LNCaP clone FGC (cell line): ENCODE results near the gene SLC44A2.

ENCODE experiments used
- DNase-seq: peaks from one replicate; pipeline ENCODE4 v3.0.0-alpha.2; 2011; ENCODE audit warnings: low read depth
- H3K4me3 ChIP-seq: 2 replicates; pipeline ENCODE4 v1.5.1; 2011; ENCODE audit warnings: mild to moderate bottlenecking, low read depth, low read length, control low read depth
- TF ChIP-seq, protein P1 (sequence below): IDR thresholded peaks from 2 replicates; pipeline ENCODE4 v1.5.1; 2012; ENCODE audit warnings: mild to moderate bottlenecking; ENCODE audit not compliant: control insufficient read depth, insufficient read depth; ENCODE audit errors: extremely low read depth

SLC44A2 gene

GRCh38 chr19:10682397-10683063, 57.2 kb downstream of the SLC44A2 start:
- TF ChIP-seq, protein P1, sequence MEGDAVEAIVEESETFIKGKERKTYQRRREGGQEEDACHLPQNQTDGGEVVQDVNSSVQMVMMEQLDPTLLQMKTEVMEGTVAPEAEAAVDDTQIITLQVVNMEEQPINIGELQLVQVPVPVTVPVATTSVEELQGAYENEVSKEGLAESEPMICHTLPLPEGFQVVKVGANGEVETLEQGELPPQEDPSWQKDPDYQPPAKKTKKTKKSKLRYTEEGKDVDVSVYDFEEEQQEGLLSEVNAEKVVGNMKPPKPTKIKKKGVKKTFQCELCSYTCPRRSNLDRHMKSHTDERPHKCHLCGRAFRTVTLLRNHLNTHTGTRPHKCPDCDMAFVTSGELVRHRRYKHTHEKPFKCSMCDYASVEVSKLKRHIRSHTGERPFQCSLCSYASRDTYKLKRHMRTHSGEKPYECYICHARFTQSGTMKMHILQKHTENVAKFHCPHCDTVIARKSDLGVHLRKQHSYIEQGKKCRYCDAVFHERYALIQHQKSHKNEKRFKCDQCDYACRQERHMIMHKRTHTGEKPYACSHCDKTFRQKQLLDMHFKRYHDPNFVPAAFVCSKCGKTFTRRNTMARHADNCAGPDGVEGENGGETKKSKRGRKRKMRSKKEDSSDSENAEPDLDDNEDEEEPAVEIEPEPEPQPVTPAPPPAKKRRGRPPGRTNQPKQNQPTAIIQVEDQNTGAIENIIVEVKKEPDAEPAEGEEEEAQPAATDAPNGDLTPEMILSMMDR: no peak
- no peak overlapping the region for H3K4me3 ChIP-seq
- DNase-seq: no peak

DNA sequence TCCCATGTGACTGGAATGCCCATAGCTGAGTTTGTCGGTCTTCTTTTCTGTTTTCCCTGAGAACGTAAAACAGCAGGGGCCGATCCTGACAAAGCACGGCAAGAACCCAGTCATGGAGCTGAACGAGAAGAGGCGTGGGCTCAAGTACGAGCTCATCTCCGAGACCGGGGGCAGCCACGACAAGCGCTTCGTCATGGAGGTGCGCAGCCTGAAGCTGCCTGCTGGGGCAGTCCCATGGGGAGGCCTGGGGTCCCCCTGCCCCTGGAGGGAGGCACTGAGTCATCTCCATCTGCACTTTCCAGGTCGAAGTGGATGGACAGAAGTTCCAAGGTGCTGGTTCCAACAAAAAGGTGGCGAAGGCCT, 57.7 kb downstream of the SLC44A2 start:
- H3K4me3 ChIP-seq: no peak overlapping the region
- DNase-seq: no peak
- TF ChIP-seq, protein P1: no peak

DNA sequence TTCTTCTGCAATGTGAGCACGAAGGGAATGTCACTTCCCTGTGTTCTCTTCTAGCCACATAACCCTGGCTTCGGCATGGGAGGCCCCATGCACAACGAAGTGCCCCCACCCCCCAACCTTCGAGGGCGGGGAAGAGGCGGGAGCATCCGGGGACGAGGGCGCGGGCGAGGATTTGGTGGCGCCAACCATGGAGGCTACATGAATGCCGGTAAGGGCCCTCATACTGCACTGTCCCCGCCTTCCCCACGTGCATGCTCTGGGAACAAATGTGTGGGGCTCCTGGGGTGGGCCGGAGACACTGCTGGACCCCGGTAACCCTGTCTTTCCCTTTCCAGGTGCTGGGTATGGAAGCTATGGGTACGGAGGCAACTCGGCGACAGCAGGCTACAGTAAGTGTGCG, 58.2 kb downstream of the SLC44A2 start:
- DNase-seq: no peak
- TF ChIP-seq, protein P1: no peak
- no peak overlapping the region for H3K4me3 ChIP-seq

- no peak overlapping the region for H3K4me3 ChIP-seq
- TF ChIP-seq, protein P1: no peak
- DNase-seq: no peak
These were observed 59.9 kb downstream of the SLC44A2 start for GRCh38 chr19:10685210-10685609.

GRCh38 chr19:10686193-10686592, 60.8 kb downstream of the SLC44A2 start:
- TF ChIP-seq, protein P1: no peak
- no peak overlapping the region for H3K4me3 ChIP-seq
- no peak for DNase-seq

DNA sequence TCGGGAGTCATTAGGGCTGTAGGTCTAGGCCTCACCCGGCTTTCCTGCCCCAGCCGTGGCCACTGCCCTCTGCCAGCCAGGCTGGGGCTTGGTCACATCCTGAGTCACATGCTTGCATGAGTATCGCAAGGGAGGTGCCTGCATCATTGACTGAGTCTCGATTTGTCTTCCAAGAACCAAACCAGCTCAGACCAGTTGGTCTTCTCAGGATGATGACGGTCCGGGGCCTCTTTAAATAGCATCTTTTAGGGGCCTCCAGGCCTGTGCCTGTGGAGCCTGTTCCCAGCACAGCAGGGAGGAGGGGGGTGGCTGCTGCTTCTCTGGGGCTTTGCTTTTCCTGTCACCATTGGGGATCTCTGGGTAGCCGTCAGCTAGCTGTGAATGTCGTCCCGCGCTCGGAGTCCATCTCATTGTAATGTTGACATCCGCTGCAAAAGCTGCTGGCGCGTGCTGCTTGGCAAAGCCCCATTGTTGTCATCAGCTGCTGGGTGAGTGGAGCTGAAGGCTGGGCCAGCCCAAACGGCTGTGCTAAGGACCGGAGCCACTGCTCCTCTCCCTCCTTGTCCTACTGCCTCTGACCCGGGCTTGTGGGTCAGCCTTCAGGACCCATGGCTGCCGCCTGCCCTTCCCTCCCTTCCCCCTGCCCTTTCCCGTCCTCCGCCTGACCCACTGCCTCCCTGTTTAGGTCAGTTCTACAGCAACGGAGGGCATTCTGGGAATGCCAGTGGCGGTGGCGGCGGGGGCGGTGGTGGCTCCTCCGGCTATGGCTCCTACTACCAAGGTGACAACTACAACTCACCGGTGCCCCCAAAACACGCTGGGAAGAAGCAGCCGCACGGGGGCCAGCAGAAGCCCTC, 61.5 kb downstream of the SLC44A2 start:
- DNase-seq: no peak
- TF ChIP-seq, protein P1: no peak
- H3K4me3 ChIP-seq: no peak overlapping the region
